Spleen (tissue), 7 donors: Measurements from ENCODE around the gene PSMC2.

Experiments
- POLR2A ChIP-seq, 3 donors: fragments of 450-650 bp; IDR thresholded peaks; one replicate each; pipeline ENCODE4 v1.5.1; 2017; ENCODE audit warnings: antibody characterized with exemption in 3 of 3, mild to moderate bottlenecking in 1 of 3
- TF ChIP-seq, protein P1 (sequence below), 11 experiments: fragments of 200-600 bp in 7 of 11; fragments of 450-650 bp in 4 of 11; sonication (generic) in 4 of 11; IDR thresholded peaks in 8 of 11; conservative IDR thresholded peaks in 3 of 11; 1 replicate in 7 of 11; 2 replicates in 4 of 11; pipeline versions ENCODE4 v1.4.0 to v1.8.0; 2016 to 2021; ENCODE audit warnings: antibody characterized with exemption in 11 of 11, inconsistent platforms in 4 of 11, mild to moderate bottlenecking in 1 of 11
- donor health status: DM: no; HTN: no; CAD: no; lungs with moderate emphysema.
- donor health status: DM: no; HTN: no; CAD: no.
- donor health status: DM: no; HTN: no; CAD: no.

DNA sequence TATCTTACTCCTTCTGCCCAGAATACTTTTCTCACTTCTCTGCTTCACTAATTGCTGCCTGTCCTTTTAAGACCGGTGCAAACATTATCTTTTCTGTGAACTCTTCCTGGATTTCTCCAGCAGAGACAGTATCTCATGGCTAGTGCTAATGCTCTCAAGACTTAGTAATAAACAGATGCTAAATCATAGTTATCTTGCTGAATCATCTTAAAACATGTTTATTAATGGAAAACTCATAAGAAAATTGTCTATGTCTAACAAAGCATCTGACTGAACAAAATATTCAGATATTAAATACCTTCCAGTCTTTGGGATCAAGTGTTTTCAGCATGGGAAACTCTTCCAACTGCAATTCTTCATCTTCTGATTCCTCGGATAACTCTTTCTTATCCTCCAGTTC, 6.0 kb upstream of the PSMC2 start:
- TF ChIP-seq, protein P1, sequence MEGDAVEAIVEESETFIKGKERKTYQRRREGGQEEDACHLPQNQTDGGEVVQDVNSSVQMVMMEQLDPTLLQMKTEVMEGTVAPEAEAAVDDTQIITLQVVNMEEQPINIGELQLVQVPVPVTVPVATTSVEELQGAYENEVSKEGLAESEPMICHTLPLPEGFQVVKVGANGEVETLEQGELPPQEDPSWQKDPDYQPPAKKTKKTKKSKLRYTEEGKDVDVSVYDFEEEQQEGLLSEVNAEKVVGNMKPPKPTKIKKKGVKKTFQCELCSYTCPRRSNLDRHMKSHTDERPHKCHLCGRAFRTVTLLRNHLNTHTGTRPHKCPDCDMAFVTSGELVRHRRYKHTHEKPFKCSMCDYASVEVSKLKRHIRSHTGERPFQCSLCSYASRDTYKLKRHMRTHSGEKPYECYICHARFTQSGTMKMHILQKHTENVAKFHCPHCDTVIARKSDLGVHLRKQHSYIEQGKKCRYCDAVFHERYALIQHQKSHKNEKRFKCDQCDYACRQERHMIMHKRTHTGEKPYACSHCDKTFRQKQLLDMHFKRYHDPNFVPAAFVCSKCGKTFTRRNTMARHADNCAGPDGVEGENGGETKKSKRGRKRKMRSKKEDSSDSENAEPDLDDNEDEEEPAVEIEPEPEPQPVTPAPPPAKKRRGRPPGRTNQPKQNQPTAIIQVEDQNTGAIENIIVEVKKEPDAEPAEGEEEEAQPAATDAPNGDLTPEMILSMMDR (IDR thresholded peaks at IDR 0.05 in 8 of 11, conservative IDR thresholded peaks at IDR 0.05 in 3 of 11), result no peak
- no peak for TF ChIP-seq POLR2A (IDR thresholded peaks at IDR 0.05)
